Natural killer cell (primary cell): ENCODE results near the gene H2AZ2. TPM values are rescaled to one million over a fixed set of nuclear protein-coding genes. Genes with fewer than 3 reads are reported as not detected.
"Not testable (repeated sequence)": the region's sequence is repeated elsewhere in the genome, so short reads cannot be mapped to it uniquely, and the experiment has no call there.

Source experiments
- ATAC-seq, 3 donors: fragments of 150-1000 bp in 2 of 3; fragments of 200-7000 bp in 1 of 3; cut with Tn5 transposase; 1 replicate in 1 of 3; 2 replicates in 2 of 3; pipeline ENCODE4 v1.10.0; 2021; ENCODE audit warnings: mild to moderate bottlenecking in 2 of 3, moderate library complexity in 2 of 3
- DNase-seq, 2 donors: peaks; one replicate each; pipeline versions ENCODE4 v3.0.0 to v3.0.0-alpha.2; 2013 to 2021; ENCODE audit warnings: mixed read lengths in 1 of 2
- H3K27ac ChIP-seq: one replicate; pipeline ENCODE4 v1.5.1; 2013; ENCODE audit warnings: mild to moderate bottlenecking, low read length
- H3K27me3 ChIP-seq: one replicate; pipeline ENCODE4 v1.6.1; 2013; ENCODE audit warnings: low read length; ENCODE audit not compliant: control insufficient read depth, insufficient read depth
- H3K36me3 ChIP-seq: one replicate; pipeline ENCODE4 v1.6.1; 2013; ENCODE audit warnings: low read length; ENCODE audit not compliant: control insufficient read depth, insufficient read depth
- H3K4me1 ChIP-seq: one replicate; pipeline ENCODE4 v1.6.1; 2013; ENCODE audit warnings: low read length; ENCODE audit not compliant: control insufficient read depth, insufficient read depth
- H3K4me3 ChIP-seq: one replicate; pipeline ENCODE4 v1.5.1; 2013; ENCODE audit warnings: low read length
- H3K9me3 ChIP-seq: one replicate; pipeline ENCODE4 v1.6.1; 2013; ENCODE audit warnings: low read length; ENCODE audit not compliant: control insufficient read depth, insufficient read depth
- H3K27ac Mint-ChIP-seq, 2 donors: one replicate each; pipeline ENCODE4 v1.8.0; 2022; ENCODE audit warnings: mild to moderate bottlenecking in 2 of 2, mixed read lengths in 2 of 2, moderate library complexity in 1 of 2
- H3K27me3 Mint-ChIP-seq, 2 donors: one replicate each; pipeline ENCODE4 v1.8.0; 2022; ENCODE audit warnings: low read depth in 2 of 2, mixed read lengths in 2 of 2
- H3K36me3 Mint-ChIP-seq: one replicate; pipeline ENCODE4 v1.8.0; 2022; ENCODE audit warnings: mixed read lengths
- H3K4me1 Mint-ChIP-seq, 2 donors: one replicate each; pipeline ENCODE4 v1.8.0; 2022; ENCODE audit warnings: mixed read lengths in 2 of 2
- H3K4me3 Mint-ChIP-seq: one replicate; pipeline ENCODE4 v1.8.0; 2022; ENCODE audit warnings: mild to moderate bottlenecking, moderate library complexity, mixed read lengths
- H3K9me3 Mint-ChIP-seq, 2 donors: one replicate each; pipeline ENCODE4 v1.8.0; 2022; ENCODE audit warnings: mixed read lengths in 2 of 2
- CTCF ChIP-seq: fragments of 200-600 bp; IDR thresholded peaks from one replicate; pipeline ENCODE4 v1.8.0; 2022; ENCODE audit warnings: antibody characterized with exemption
- WGBS: methylation state at CpG from one replicate; pipeline ENCODE4 v1.1.7; 2013; ENCODE audit warnings: missing lambda C conversion rate; ENCODE audit not compliant: insufficient coverage; 5-methylcytosine and 5-hydroxymethylcytosine counted together
- intact Hi-C: fragments of 100-400 bp; cut with micrococcal nuclease; formaldehyde crosslinking; loops from one replicate; pipeline ENCODE4 v1.14.2; 2022
- total RNA-seq, 4 donors: library from RNA; stranded (reverse); fragments of 120-200 nt in 1 of 4; gene quantifications; one replicate each; pipeline versions ENCODE4 v1.2.3 to v1.2.4, GENCODE V29; 2013 to 2022

H2AZ2 gene
- total RNA-seq, 3 donors from 2014 or later (not counting 1 experiment from before 2014, with no cell fraction given) = 178 to 196 (median 190) TPM

- no peak for TF ChIP-seq CTCF
- Mint-ChIP-seq H3K4me3 (no peak overlapping the region), H3K36me3 (no peaks in the 10 kb centered on the region), H3K27me3 (no peaks in the 10 kb centered on the region), H3K27ac (peak overlapping the region in 1 of 2 donors; percentile 23), H3K9me3 (no peaks in the 10 kb centered on the region), H3K4me1 (peaks cover 20% of the 10 kb centered on the region in 2 donors)
- DNase-seq (no peak), ATAC-seq (no peak)
- H3K4me3 ChIP-seq = no peak overlapping the region
- 55% methylated on average over 4 of the region's 4 CpGs for WGBS
- H3K27ac ChIP-seq = no peak overlapping the region
- H3K27me3 ChIP-seq = no peaks in the 10 kb centered on the region
- peaks cover 7% of the 10 kb centered on the region for H3K4me1 ChIP-seq
- intact Hi-C loops = no loop called here
- peaks cover 2% of the 10 kb centered on the region for H3K36me3 ChIP-seq
- H3K9me3 ChIP-seq = no peaks in the 10 kb centered on the region
Measured at GRCh38 chr7:44876393-44876792, 28.5 kb upstream of the H2AZ2 start.

GRCh38 chr7:44875241-44875640 is 27.4 kb upstream of the H2AZ2 start:
- Mint-ChIP-seq H3K4me3 (no peak overlapping the region), H3K4me1 (peaks cover 8% of the 10 kb centered on the region in 2 donors), H3K27me3 (no peaks in the 10 kb centered on the region), H3K27ac (peak overlapping the region in 1 of 2 donors; percentile 23), H3K9me3 (no peaks in the 10 kb centered on the region), H3K36me3 (no peaks in the 10 kb centered on the region)
- Histone ChIP-seq H3K9me3 (no peaks in the 10 kb centered on the region), H3K36me3 (peaks cover 2% of the 10 kb centered on the region), H3K4me3 (no peak overlapping the region), H3K27me3 (no peaks in the 10 kb centered on the region), H3K27ac (no peak overlapping the region), H3K4me1 (no peaks in the 10 kb centered on the region)
- intact Hi-C loops = no loop called here
- no peak for ATAC-seq
- no peak for DNase-seq
- WGBS = 97% methylated on average over 10 of the region's 11 CpGs
- TF ChIP-seq CTCF = no peak

- no peak overlapping the region for H3K4me3 ChIP-seq
- Mint-ChIP-seq H3K4me1 (no peaks in the 10 kb centered on the region), H3K36me3 (no peaks in the 10 kb centered on the region), H3K9me3 (no peaks in the 10 kb centered on the region), H3K27ac (no peak overlapping the region), H3K4me3 (no peak overlapping the region), H3K27me3 (no peaks in the 10 kb centered on the region)
- no peak for TF ChIP-seq CTCF
- H3K27me3 ChIP-seq = no peaks in the 10 kb centered on the region
- intact Hi-C loops = no loop called here
- DNase-seq (no peak), ATAC-seq (no peak)
- no peaks in the 10 kb centered on the region for H3K4me1 ChIP-seq
- no peaks in the 10 kb centered on the region for H3K9me3 ChIP-seq
- no peak overlapping the region for H3K27ac ChIP-seq
- 100% methylated on average over 1 of the region's 1 CpG for WGBS
- H3K36me3 ChIP-seq = no peaks in the 10 kb centered on the region
Measured at GRCh38 chr7:44872787-44873186, 24.9 kb upstream of the H2AZ2 start.

- H3K4me1 ChIP-seq, DNase-seq, H3K36me3 Mint-ChIP-seq, H3K4me1 Mint-ChIP-seq, H3K4me3 ChIP-seq, H3K36me3 ChIP-seq, H3K27me3 ChIP-seq, H3K9me3 Mint-ChIP-seq, H3K9me3 ChIP-seq, H3K27ac Mint-ChIP-seq, ATAC-seq, H3K27me3 Mint-ChIP-seq, intact Hi-C loops, H3K27ac ChIP-seq, H3K4me3 Mint-ChIP-seq: not testable (repeated sequence)
- WGBS = 95% methylated on average over 23 of the region's 23 CpGs
Measured at GRCh38 chr7:44871918-44872317, 24.0 kb upstream of the H2AZ2 start.

- H3K4me3 ChIP-seq, H3K27me3 ChIP-seq, ATAC-seq, intact Hi-C loops, H3K27ac ChIP-seq, DNase-seq, H3K4me1 ChIP-seq, H3K36me3 ChIP-seq, H3K36me3 Mint-ChIP-seq, H3K27ac Mint-ChIP-seq, H3K27me3 Mint-ChIP-seq, H3K4me3 Mint-ChIP-seq, H3K9me3 Mint-ChIP-seq, H3K4me1 Mint-ChIP-seq, H3K9me3 ChIP-seq: not testable (repeated sequence)
- WGBS = 90% methylated on average over 26 of the region's 29 CpGs
Measured at GRCh38 chr7:44870780-44871179, 22.9 kb upstream of the H2AZ2 start.

GRCh38 chr7:44870336-44870735 is 22.4 kb upstream of the H2AZ2 start:
- H3K4me3 Mint-ChIP-seq, H3K9me3 ChIP-seq, H3K4me1 ChIP-seq, H3K9me3 Mint-ChIP-seq, H3K27ac Mint-ChIP-seq, H3K4me3 ChIP-seq, ATAC-seq, H3K27ac ChIP-seq, H3K36me3 ChIP-seq, intact Hi-C loops, H3K27me3 Mint-ChIP-seq, DNase-seq, H3K36me3 Mint-ChIP-seq, H3K27me3 ChIP-seq, H3K4me1 Mint-ChIP-seq: not testable (repeated sequence)
- 96% methylated on average over 3 of the region's 3 CpGs for WGBS
